ENCODE results near the gene THSD4.

Gene THSD4

DNA sequence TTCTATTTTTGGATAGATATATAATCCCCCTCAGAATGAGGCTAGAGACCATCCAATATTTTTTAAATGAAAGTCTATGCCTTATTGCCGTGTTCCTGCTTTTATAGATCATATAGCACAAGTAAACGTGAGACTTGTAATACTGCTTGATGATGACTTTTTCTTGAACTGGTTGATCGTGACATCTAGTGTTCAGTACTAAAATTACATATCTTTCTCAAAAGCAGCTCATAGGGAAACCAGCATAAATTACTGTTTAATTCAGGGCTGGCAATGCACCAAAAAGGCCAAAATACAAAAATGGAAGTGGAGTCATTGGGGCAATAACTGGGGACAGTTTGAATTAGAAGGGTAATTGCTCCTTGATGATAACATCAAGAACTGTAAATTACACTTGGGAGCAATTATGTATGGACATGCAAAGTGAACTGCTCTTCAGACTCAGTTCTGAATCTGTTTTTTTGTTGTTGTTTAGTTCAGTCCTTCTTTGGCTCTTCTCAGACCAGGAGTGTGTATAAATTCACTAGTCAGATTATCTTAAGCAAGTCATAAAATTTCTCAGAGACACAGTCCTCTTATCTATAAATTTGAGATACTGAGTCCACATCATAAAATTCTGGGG, 325.3 kb downstream of the THSD4 start:
- in situ Hi-C loops (cut with MboI; ENCODE audit: low sequenced_read_pairs) = loop anchor here (25.0 kb wide), 1 partner anchor 328 kb away; the partner anchor contains the start of gene THSD4

DNA sequence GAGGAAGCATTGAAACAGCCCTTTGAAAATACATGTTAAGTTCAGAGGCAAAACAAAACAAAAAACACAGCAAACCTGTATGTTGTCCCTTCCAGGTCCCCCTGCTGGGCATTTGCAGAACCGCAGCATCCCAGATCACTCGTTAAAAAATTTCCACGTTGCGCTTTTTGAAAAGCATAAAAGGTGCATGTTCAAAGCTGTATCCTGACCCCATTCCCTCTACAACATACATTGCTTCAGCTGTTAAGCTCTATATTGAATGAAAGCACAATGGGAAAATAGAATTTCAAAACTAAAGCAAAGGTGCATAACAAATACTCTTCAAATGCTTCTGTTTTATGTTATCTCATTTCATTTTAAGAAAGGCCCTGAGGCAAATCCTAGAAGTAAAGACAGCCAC, 328.3 kb downstream of the THSD4 start:
- in situ Hi-C loops (cut with MboI; ENCODE audit: low sequenced_read_pairs) = loop anchor here (25.0 kb wide), 1 partner anchor 331 kb away; the partner anchor contains the start of gene THSD4

DNA sequence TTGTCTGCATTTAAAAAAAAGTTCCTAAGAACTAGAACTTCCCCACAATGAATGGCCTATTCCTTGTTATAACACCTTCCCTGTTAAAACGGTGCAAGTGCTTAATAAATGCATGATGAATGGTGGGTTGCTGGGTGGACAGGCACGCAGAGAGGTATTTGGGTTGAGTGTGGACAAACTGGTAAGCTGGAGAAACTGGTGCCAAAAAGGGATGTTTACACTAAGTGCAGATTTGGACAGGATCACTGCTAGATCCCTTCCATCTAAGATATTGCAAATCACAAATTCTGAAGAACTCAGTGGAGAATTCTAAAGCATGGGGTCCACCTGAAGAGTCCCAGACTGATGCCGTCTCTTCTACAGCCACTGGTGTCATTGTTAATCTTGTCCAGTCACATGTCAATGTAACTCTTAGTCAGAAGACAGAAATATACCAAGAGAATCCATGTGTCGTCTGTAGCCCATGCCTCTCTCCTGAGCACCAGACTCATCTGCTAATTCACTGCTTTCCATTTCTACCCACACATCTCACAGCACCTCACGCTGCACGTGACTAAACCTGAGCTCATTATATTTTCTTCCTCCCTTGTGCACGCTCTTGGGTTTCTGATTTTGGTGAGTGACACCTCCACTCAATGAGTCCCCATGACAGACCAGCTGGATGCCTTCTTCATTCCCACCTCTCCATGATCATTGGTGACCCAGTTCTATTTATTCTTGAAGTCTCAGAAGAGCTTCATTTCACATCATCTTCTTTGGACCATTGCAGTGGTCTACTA, 328.9 kb downstream of the THSD4 start:
- in situ Hi-C loops (cut with MboI; ENCODE audit: low sequenced_read_pairs) = loop anchor here (25.0 kb wide), 1 partner anchor 332 kb away; the partner anchor contains the start of gene THSD4

DNA sequence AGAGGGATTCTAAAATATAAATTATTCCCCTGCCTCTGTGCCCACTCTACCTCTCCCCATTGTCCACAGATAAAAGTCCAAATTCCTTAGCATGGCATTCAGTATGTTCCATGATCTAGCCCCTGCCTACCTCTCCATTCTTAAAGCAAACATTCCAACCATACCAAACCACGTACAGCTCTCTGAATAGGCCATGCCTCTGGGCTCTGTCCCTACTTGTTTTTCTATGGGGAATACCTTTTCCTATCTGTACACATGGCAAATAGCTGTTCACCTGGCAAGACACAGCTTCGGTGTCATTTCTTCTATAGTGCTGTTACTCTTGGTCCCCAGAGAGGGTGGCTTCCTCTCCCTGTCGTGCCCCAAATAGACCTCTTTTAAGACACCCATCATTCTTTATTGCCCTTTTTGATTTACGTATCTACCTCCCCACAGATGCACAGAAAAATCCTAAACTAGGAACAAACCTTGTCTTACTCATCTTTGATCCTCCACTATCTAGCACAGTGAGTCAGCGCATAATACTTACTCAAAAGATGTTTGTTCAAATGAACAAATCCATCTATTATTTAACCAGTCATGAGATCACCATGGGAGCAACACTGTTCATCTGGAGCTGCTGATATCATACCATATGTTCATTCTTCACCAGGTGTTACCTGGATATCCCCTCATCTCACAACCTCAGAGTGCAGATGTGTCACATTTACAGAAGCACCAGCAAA, 329.8 kb downstream of the THSD4 start:
- in situ Hi-C loops (cut with MboI; ENCODE audit: low sequenced_read_pairs) = loop anchor here (25.0 kb wide), 1 partner anchor 333 kb away; the partner anchor contains the start of gene THSD4

DNA sequence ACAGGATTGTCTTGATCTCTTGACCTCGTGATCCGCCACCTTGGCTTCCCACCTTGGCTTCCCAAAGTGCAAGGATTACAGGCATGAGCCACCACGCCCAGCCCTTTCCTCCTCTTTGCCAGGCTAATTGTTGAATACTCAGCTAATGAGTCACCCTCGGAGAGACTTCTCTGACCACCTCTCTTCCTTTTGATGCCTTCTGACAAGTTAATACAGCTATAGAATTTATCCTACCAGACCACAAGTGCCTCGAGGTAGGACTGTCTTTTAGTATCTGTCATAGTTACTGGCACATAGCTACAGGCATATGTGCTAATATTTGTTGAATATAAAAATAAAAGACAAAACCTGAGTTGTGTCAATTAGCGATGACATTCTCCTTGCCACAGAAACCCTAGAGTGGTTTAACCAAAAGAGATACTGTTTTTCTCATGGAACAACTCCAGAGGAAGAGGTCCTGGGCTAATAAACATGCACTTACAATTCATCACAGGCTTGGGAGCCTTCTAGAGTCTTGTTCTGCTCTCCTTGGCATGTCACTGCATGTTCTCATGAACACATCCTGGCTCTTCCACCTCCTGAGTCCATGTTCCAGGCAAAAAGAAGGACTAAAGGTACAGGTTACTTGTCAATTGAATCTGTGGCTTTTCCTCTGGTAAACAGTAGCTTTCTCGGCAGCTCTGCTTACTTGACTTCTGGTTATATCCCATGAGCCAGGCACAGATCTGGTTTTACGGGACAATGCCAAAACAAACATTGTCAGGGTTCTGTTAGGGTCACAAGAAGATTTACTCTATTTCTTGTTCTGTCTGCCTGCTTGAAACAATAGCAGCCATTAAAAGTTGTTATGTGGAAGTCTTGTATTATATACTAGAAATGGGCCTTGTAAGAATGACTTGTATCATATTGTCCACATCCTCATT, 332.3 kb downstream of the THSD4 start:
- in situ Hi-C loops (cut with MboI; ENCODE audit: low sequenced_read_pairs) = loop anchor here (25.0 kb wide), 1 partner anchor 335 kb away; the partner anchor contains the start of gene THSD4

DNA sequence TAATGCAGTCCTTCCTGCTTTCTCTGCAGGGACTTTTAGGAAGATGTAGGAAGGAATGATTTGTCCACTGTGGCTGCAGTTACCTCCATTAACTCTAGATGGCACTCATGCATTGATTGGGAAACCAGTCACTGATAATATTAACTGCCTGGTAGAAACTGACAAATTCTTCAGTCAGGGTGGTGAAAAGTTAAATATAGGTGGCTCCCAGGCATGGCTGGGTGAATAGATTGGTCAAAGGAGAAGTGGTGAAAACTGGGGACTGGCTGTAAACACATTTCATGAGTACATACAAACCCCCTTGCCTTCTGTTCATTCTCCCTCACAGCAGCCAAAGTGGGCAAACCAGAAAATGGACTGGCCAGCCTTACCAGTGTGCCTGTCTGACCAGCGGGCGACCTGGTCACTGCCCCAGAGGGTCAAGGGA, 333.4 kb downstream of the THSD4 start:
- in situ Hi-C loops (cut with MboI; ENCODE audit: low sequenced_read_pairs) = loop anchor here (25.0 kb wide), 1 partner anchor 336 kb away; the partner anchor contains the start of gene THSD4

DNA sequence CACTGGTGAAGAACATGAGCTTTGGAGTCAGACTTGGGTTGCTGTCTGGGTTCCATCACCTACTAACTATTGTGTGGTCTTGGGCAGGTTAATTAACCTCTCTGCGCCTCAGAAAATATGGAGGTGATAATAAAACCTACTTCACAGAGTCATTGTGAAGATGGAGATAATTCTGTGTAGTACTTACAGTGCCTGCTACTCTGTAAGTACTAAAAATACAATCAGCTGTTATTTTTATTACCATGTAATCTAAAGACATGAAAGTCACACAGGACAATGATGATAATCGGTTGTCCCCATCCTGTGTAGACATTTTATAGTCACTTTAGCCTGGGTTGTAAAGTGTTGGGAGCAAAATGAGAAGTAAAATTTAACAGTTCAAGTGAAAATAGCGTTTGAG, 334.1 kb downstream of the THSD4 start:
- in situ Hi-C loops (cut with MboI; ENCODE audit: low sequenced_read_pairs) = loop anchor here (25.0 kb wide), 1 partner anchor 337 kb away; the partner anchor contains the start of gene THSD4

DNA sequence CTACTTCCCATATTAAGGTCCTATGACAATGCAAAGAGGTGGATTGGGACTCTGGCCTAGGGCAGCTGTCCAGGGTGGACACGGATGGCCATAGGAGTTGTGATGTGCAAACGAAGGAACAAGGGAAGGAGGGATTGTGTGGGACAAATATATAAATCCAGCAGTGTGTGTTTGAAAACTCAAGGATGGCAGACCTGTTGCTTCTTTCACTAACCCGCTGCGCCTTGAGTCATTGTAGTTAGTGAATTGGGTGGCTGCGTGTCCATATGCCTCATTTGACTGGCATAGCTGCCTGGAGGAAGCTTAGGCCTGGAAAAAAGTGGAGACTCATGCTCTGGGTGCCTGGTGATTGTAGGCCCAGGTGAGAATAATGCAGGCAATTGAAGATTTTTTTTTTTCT, 334.7 kb downstream of the THSD4 start:
- in situ Hi-C loops (cut with MboI; ENCODE audit: low sequenced_read_pairs) = loop anchor here (25.0 kb wide), 1 partner anchor 338 kb away; the partner anchor contains the start of gene THSD4

DNA sequence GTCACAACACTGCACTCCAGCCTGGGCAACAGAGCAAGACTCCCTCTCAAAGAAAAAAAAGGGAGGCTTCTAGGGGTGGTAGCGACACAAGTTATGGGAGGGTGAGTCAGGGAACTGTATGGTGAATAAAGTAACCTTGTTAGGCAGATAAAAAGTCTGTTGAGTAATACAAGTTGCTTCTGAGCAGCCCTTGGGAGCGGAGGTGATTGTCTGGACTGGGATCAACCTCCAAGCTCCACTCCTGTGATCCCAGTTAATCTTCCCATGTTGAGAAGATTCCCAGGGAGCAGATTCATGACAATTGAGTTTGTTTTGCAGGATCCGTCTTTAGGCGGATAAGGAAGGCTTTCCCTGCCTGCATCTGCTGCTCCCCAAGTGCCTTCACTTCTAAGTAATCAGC, 335.9 kb downstream of the THSD4 start:
- in situ Hi-C loops (cut with MboI; ENCODE audit: low sequenced_read_pairs) = no loop called here

DNA sequence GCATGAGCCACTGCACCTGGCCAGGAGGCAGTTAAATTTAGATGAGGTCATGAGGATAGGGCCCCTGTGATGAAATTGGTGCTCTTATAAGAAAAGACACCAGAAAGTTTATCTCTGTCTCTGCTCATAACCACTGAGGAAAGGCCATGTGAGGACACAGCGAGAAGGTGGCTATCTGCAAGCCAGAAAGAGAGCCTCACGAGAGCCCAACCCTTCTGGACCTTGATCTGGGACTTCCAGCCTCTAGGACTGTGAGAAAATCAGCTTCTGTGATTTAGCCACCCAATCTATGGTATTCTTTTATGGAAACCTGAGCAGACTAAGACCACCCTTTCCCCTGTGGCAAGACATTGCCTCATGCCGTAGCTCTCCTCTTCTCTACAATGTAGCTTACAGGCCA, 337.6 kb downstream of the THSD4 start:
- in situ Hi-C loops (cut with MboI; ENCODE audit: low sequenced_read_pairs) = no loop called here

DNA sequence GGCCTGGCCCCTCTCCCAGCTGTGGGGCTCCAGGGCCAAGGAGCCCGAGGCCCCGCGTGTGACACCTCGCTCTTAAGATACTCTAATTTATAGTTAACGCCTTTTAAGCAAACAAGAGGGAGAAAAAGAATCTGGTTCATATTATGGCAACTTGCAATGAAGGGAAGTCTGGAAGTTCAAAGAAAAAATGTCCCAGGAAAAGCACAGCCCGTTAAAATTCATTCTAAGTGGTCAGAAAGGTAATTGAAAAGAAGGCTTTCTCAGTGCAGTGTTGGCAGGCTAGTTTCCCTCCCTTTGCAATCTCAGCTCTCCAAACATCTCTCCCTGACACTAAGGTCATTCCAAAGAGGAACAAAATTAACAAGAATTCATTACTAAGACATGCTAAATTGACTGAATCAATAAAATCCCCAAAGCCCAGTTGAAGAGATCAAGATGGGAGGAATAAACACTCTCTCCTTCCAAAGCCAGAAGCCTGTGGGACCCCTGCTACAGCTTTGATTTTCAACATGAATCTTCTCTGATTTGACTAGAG, 339.3 kb downstream of the THSD4 start:
- in situ Hi-C loops (cut with MboI; ENCODE audit: low sequenced_read_pairs) = no loop called here

DNA sequence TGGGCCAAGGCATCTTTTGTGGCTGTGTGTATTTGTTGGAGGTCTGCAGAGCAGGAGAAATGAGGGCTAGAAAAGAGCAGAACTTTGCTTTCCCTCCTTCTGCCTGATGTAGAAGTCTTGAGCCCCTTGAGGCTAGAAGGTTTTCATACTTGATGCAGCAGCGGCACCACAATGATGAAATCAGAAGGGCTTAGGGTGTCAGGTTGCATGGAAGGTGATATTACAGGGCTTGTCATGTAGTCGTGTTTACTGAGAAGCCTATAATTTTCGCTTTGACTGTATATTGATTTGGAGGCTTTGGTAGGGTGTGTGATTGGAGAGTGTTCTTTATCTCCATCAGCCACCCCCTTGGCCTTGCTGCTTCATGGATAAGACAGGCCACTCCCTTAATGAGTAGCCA, 339.8 kb downstream of the THSD4 start:
- in situ Hi-C loops (cut with MboI; ENCODE audit: low sequenced_read_pairs) = no loop called here

DNA sequence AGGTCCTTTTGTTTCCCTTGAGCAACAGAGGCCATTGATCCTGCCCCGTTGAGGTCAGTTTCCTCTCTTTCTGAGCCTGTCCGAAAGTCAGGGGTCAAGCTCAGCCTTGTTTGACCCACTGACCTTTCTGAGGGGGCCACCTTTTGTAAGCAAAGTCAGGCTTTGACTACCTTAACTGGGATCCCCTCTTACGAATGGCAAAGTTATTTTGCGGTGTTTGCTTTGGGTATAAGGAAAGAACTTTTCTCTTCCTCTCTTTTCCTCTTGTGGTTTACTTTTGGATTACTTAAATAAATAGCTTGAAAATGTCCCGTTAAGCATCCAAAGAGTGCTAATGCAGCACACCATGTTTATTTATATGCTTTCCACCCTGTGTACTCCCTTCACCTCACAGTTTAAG, 340.6 kb downstream of the THSD4 start:
- in situ Hi-C loops (cut with MboI; ENCODE audit: low sequenced_read_pairs) = no loop called here

DNA sequence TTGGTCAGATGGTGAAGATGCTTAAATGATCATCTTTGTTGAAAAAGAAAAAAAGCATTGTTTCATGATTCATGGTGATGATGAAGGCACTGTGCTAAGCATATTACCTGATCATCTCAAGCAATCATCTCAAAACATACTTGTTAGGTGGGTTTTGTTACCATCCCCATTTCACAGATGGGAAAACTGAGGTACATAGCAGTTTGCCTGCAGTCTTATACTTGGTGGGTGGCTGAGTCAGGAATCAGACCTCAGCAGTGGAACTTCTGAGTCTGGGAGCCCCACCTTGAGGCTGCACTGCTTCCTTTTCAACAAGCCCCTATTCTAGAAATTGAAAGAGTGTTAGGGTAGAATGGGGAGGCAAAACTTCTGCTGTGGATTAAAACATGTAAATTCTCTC, 341.1 kb downstream of the THSD4 start:
- in situ Hi-C loops (cut with MboI; ENCODE audit: low sequenced_read_pairs) = no loop called here

DNA sequence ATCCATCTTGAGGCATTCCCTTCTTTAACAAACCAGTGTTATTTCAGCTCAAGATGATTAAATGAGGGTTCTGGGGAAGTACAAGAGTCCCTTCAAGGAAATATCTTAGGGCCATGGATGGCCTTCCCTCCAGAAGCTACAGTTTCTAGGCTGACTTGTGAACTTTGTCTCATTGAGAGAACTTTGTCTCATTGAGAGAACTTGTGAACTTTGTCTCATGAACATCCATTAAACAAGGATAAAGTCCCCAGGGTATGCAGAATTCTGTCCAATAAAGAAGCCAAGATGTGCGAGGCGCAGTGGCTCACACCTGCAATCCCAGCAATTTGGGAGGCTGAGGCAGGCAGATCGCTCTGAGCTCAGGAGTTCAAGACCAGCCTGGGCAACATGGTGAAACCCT, 341.5 kb downstream of the THSD4 start:
- in situ Hi-C loops (cut with MboI; ENCODE audit: low sequenced_read_pairs) = no loop called here

DNA sequence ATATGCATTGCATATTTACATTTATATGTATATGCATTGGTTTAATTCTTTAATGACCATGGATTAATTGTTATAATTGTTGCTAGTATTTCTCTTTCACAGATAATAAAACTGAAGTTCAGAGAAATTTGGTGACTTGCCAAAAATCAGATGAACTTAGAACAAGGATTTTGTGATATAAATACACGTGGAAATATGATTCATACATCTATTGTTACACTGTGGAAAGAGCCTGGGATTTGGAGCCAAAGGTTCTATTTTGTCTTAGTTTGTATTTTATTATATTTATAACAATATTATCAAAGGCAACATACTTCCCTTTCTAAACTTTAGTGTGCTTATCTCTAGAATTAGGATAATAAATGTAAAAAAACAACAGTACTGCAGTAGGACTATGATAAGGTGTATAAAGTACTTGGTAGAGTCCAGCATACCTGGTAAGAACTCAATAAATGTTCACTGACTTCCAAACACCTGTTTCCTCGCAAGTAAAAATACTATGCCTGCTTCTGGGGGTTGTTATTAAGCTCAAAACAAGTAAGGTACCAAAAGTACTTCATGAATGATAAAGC, 342.9 kb downstream of the THSD4 start:
- in situ Hi-C loops (cut with MboI; ENCODE audit: low sequenced_read_pairs) = no loop called here

DNA sequence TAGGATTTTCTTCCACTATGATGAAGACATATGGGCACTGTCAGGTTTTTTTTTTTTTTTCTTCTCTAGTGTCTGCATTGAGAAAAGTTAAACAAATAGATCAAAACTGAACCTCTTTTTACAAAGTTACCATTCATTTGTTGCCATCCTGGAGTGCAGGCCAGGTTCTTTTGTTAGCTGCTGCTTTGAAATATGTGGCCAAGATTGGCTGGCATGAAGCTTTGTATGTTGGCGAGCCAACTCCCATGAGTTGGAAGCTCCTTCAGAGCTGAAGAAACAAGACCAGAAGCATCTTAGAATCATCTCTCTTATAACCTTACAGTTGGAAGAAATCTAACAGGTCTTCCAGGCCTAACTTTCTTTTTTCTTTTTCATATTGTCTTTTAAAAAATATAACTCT, 346.5 kb downstream of the THSD4 start:
- in situ Hi-C loops (cut with MboI; ENCODE audit: low sequenced_read_pairs) = no loop called here

DNA sequence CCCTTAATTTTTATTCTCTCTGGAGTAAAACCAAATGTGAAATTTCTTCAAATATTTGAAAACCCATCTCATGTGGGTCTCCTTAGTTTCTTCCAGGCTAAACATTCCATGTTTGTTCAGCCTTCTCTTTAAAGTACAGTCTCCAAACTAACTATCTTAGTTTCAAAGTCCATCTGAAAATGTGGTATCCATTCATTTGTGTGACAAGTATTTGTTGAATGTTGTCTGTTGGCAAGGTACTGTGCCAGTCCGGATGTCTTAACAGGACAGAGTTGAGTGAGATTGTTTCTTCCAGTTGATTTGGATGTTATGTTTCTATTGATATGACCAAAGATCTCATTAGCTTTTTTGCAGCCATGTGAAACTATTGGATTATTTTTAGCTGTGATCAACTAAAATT, 347.4 kb downstream of the THSD4 start:
- in situ Hi-C loops (cut with MboI; ENCODE audit: low sequenced_read_pairs) = no loop called here

DNA sequence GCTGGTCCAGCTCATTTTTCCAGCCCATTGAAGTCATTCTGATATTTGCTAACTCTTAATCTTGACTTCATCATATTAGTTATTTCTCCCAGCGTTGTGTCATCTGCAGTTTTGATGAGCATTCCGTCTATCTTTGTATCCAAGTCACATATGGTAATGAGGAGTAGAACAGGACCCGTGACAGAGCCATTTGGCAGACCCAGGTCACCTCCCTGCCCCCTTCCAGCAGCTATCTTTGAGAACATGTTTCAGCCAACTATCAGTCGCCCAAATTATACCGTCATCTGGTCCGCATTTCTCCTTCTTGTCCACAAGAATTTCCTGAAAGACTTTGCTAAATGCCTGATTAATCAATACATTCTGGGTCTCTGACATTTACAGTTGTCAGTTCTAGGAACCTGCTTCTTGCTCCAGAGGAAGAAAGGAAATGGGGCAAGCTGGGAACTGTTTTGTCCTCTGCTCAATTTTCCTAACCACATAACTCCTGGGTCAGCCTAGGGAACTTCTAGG, 347.9 kb downstream of the THSD4 start:
- in situ Hi-C loops (cut with MboI; ENCODE audit: low sequenced_read_pairs) = no loop called here
